Stimulated activated CD8-positive, alpha-beta memory T cell treated with anti-CD3 and anti-CD28 coated beads, Interleukin-7, amount 100 ng/mL, for 4 hours (primary cell): ENCODE measurements around the gene YIPF6.
"Not testable (repeated sequence)": the region's sequence is repeated elsewhere in the genome, so short reads cannot be mapped to it uniquely, and the experiment has no call there.

ENCODE experiments used
- DNase-seq, 2 donors: peaks; one replicate each; pipeline ENCODE4 v3.0.0-alpha.2; 2020; ENCODE audit warnings: low read depth in 2 of 2

YIPF6 gene

DNA sequence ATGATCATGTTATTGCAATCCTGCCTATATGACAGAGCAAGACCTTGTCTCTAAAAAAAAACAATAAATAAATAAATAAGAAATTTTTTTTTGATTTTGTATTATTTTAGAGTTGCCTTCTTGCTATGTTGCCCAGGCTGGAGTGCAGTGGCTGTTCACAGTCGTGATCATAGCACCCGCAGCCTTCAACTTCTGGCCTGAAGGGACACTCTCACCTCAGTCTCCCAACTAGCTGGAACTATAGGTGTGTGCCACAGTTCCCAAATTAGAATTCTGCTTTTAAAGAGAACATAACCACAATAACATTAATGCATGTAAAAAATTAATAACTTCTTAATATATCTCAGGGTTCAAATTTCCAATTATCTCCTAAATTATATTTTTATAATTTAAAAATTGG lies 7.8 kb downstream of the YIPF6 start:
- no peak for DNase-seq

DNA sequence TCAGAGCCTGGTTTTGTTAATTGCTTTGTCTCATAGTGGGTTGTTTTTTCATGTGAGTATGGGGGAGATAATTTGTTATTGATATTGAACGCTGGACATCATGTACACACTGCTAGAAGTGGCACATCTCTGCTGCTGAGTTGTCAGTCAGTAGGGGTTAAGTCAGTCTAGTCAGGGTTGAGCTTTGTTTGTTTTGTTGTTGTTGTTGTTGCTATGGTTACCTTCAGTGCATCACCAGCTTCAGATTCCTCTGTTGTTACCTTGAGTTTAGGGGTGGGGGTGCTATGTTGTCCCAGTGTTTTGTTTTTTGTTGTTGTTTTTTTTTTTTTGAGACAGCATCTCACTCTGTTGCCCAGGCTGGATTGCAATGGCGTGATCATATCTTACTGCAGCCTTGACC lies 9.9 kb downstream of the YIPF6 start:
- no peak for DNase-seq

- DNase-seq = no peak
Measured at GRCh38 chrX:68511255-68511654, 12.4 kb downstream of the YIPF6 start.

- not testable (repeated sequence) for DNase-seq
Measured at GRCh38 chrX:68524680-68525079, 25.8 kb downstream of the YIPF6 start.

GRCh38 chrX:68532831-68533533 lies 34.1 kb downstream of the YIPF6 start:
- no peak for DNase-seq

- DNase-seq = no peak
Measured at GRCh38 chrX:68533656-68534055, 34.8 kb downstream of the YIPF6 start.

GRCh38 chrX:68534691-68535090 lies 35.8 kb downstream of the YIPF6 start:
- no peak for DNase-seq

GRCh38 chrX:68536429-68536828 lies 37.6 kb downstream of the YIPF6 start:
- no peak for DNase-seq

DNA sequence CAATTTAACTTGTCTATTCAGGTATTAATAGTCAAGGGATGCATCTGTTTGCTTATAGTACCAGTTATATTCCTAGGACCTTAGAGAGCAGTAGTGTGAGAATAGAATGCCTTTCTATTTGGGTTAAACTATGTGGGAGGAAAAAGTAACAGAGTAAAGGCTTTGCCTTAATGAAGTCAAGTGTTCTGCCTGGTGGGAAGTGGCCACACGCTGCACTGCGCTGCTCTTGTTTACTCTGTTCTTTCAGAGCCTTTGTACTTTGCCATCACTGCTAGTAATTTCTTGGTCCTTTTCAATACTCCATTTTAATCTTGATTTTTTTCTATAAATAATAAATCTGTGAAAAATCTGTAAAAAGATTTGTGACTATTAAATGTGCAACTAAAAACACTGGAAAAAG lies 38.0 kb downstream of the YIPF6 start:
- no peak for DNase-seq

GRCh38 chrX:68550193-68550592 lies 51.3 kb downstream of the YIPF6 start:
- DNase-seq = no peak

- no peak for DNase-seq
Measured at GRCh38 chrX:68556036-68556435, 57.2 kb downstream of the YIPF6 start.

DNA sequence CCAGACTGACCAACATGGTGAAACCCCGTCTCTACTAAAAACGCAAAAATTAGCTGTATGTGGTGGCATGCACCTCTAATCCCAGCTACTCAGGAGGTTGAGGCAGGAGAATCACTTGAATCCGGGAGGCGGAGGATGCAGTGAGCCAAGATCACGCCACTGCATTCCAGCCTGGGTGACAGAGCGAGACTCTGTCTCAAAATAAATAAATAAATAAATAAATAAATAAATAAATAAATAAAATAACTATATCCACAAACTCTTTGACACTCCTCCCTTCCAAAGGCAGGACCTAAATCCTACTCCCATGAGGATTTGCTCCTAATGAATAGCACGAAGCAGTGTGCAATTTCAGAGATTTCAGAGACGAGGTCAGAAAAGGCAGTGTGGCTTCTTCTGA lies 58.3 kb downstream of the YIPF6 start:
- not testable (repeated sequence) for DNase-seq

DNA sequence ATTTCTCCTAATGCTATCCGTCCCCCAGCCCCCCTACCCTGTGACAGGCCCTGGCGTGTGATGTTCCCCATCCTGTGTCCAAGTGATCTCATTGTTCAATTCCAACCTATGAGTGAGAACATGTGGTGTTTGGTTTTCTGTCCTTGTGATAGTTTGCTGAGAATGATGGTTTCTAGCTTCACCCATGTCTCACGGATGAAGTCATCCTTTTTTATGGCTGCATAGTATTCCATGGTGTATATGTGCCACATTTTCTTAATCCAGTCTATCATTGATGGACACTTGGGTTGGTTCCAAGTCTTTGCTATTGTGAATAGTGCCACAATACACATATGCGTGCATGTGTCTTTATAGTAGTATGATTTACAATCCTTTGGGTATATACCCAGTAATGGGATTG lies 61.1 kb downstream of the YIPF6 start:
- DNase-seq = not testable (repeated sequence)

DNA sequence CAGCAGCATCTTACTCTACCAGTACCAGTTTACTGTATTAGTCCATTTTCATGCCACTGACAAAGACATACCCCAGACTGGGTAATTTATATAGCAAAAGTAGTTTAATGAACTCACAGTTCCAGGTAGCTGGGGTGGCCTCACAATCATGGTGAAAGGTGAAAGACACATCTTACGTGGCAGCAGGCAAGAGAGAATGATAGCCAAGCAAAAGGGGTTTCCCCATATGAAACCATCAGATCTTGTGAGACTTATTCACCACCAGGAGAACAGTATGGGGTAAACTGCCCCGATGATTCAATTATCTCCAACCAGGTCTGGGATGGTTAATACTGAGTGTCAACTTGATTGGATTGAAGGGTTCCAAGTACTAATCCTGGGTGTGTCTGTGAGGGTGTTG lies 69.3 kb downstream of the YIPF6 start:
- DNase-seq = no peak

DNA sequence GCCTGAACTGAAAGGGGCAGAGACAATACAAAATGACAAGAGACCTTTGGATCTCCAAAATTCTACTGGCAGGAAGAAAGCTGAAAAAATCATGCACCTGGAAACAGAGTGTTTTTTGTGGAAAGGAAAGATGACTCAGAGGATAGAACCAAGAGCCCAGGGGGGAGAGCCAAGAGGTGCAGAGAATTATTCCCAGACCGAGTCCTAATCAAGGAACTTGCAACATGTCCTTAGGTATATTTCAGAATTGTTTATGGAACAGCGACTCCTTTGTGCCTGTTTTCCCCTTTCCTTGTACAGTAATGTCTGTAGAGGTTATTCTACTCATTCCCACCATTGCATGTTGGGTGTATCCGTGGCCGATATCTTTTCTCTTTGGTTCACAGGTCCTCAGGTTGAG lies 71.7 kb downstream of the YIPF6 start:
- DNase-seq = no peak

- DNase-seq = no peak
Measured at GRCh38 chrX:68571292-68571609, 72.4 kb downstream of the YIPF6 start.

GRCh38 chrX:68571610-68572311 lies 72.9 kb downstream of the YIPF6 start:
- DNase-seq = no peak

GRCh38 chrX:68574240-68574639 lies 75.4 kb downstream of the YIPF6 start:
- no peak for DNase-seq

DNA sequence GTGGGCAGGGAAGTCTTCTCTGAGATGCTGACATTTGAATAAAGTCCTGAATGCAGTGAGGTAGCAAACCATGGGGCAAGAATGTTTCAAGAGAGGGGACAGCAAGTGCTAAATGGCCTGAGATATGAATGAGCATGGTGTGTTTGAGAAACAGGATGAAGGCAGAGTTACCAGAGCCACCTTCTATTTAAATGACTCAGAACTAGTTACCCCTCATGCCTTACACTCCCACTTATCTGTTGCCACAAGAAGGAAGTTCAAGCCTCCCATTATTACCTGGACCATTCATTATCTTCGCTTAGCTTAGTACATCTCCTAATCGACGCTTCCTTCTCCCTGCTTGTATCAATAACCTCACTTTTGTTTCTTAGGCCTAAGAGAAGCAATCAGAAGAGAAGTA lies 81.0 kb downstream of the YIPF6 start:
- no peak for DNase-seq

DNA sequence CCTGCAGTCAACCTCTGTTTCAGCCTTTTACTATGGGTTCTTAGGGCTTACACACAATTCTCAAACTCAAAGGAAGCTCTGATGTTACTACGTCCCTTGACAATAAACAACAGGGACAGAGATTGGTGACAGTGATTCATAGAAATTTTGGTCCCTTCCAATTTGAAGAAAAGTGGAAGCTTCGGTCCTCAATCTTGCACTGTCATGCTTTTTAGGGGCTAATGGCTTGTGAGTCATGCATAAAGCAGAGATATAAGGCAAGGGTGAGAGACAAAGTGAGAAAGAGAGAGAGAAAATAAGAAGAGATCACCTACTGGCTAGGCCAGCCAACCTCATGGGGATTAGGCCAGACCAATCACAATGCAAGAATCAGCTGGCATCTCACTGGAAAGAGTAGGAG lies 85.4 kb downstream of the YIPF6 start:
- DNase-seq = no peak
